ENCODE results near the gene LRRC8B.

GRCh38 chr1:89611721-89612120, 87.1 kb downstream of the LRRC8B start:
- TF ChIP-seq CTCF (IDR thresholded peaks at IDR 0.05; ENCODE audit: insufficient read depth, low read length, poor library complexity, severe bottlenecking) (no peak), EZH2phosphoT487 (conservative IDR thresholded peaks at IDR 0.05; ENCODE audit: low read length) (no peak)

Data from SU-DHL-6 (cell line).